Left lung (tissue), 10 donors: ENCODE measurements around the gene PSMA7. TPM values are rescaled to one million over a fixed set of nuclear protein-coding genes. Genes with fewer than 3 reads are reported as not detected.

Experiments used
- ATAC-seq: fragments of 200-7000 bp; cut with Tn5 transposase; one replicate; pipeline ENCODE4 v1.9.1; 2020; ENCODE audit warnings: moderate library complexity
- DNase-seq, 4 donors: peaks; one replicate each; pipeline ENCODE4 v3.0.0-alpha.2; 2013 to 2020
- H3K27ac ChIP-seq, 2 donors: fragments of 200-600 bp; sonication (generic) in 1 of 2; one replicate each; pipeline versions ENCODE4 v1.5.0 to v1.8.0; 2020 to 2021
- H3K27me3 ChIP-seq, 2 donors: fragments of 200-600 bp; sonication (generic) in 1 of 2; one replicate each; pipeline versions ENCODE4 v1.5.0 to v1.8.0; 2020 to 2021
- H3K36me3 ChIP-seq, 2 donors: fragments of 200-600 bp; sonication (generic) in 1 of 2; one replicate each; pipeline versions ENCODE4 v1.5.0 to v1.8.0; 2020 to 2021
- H3K4me1 ChIP-seq, 2 donors: fragments of 200-600 bp; one replicate each; pipeline ENCODE4 v1.8.0; 2021
- H3K4me3 ChIP-seq, 2 donors: fragments of 200-600 bp; sonication (generic) in 1 of 2; one replicate each; pipeline versions ENCODE4 v1.5.0 to v1.8.0; 2020 to 2021; ENCODE audit warnings: mild to moderate bottlenecking in 1 of 2
- H3K9me3 ChIP-seq, 2 donors: fragments of 200-600 bp; sonication (generic) in 1 of 2; one replicate each; pipeline versions ENCODE4 v1.5.0 to v1.8.0; 2020 to 2021
- intact Hi-C, 2 donors: fragments of 100-400 bp; cut with DNase I; formaldehyde crosslinking; loops; one replicate each; pipeline versions ENCODE4 v1.11.2 to v1.14.2; 2022
- polyA plus RNA-seq, 6 donors: library from polyadenylated mRNA; unstranded; fragments of 120-200 nt; gene quantifications; one replicate each; pipeline ENCODE4 v1.2.1, GENCODE V29; 2013; ENCODE audit not compliant: insufficient read length in 6 of 6
- total RNA-seq, 2 donors: library from RNA; stranded (reverse); fragmentation: NEBNext Ultra II Directional; extraction: Animal tissue kit (Norgen Biotek cat#: 25700); gene quantifications; one replicate each; pipeline ENCODE4 v1.2.1, GENCODE V29; 2021
- TF ChIP-seq, protein P1 (sequence below), 2 donors: fragments of 200-600 bp; sonication (generic) in 1 of 2; IDR thresholded peaks; one replicate each; pipeline versions ENCODE4 v1.5.0 to v1.8.0; 2021; ENCODE audit warnings: antibody characterized with exemption in 2 of 2
- donor health status: DM: no; HTN: yes; CAD: no.
- donor health status: DM: no; HTN: no; CAD: no.

Gene PSMA7
- total and polyA plus RNA-seq, 8 donors: 150 to 296 (median 173) TPM

GRCh38 chr20:62096421-62097380 lies 46.5 kb downstream of the PSMA7 start:
- H3K27ac ChIP-seq: no peak overlapping the region
- no peak for ATAC-seq
- no peaks in the 10 kb centered on the region for H3K36me3 ChIP-seq
- no peaks in the 10 kb centered on the region for H3K4me1 ChIP-seq
- intact Hi-C loops: no loop called here
- H3K27me3 ChIP-seq: peaks cover 0 to 7% of the 10 kb centered on the region in 2 donors
- H3K9me3 ChIP-seq: peaks cover 0 to 22% of the 10 kb centered on the region in 2 donors
- TF ChIP-seq, protein P1, sequence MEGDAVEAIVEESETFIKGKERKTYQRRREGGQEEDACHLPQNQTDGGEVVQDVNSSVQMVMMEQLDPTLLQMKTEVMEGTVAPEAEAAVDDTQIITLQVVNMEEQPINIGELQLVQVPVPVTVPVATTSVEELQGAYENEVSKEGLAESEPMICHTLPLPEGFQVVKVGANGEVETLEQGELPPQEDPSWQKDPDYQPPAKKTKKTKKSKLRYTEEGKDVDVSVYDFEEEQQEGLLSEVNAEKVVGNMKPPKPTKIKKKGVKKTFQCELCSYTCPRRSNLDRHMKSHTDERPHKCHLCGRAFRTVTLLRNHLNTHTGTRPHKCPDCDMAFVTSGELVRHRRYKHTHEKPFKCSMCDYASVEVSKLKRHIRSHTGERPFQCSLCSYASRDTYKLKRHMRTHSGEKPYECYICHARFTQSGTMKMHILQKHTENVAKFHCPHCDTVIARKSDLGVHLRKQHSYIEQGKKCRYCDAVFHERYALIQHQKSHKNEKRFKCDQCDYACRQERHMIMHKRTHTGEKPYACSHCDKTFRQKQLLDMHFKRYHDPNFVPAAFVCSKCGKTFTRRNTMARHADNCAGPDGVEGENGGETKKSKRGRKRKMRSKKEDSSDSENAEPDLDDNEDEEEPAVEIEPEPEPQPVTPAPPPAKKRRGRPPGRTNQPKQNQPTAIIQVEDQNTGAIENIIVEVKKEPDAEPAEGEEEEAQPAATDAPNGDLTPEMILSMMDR (IDR thresholded peaks at IDR 0.05): no peak
- H3K4me3 ChIP-seq: no peak overlapping the region
- DNase-seq: no peak

GRCh38 chr20:62089393-62089792 lies 53.8 kb downstream of the PSMA7 start:
- H3K27me3 ChIP-seq: peaks cover 0 to 30% of the 10 kb centered on the region in 2 donors
- no peak for ATAC-seq
- DNase-seq: no peak
- H3K4me3 ChIP-seq: no peak overlapping the region
- TF ChIP-seq, protein P1 (IDR thresholded peaks at IDR 0.05): no peak
- intact Hi-C loops: no loop called here
- H3K27ac ChIP-seq: no peak overlapping the region
- no peaks in the 10 kb centered on the region for H3K36me3 ChIP-seq
- H3K4me1 ChIP-seq: no peaks in the 10 kb centered on the region
- peaks cover 0 to 2% of the 10 kb centered on the region in 2 donors for H3K9me3 ChIP-seq

DNA sequence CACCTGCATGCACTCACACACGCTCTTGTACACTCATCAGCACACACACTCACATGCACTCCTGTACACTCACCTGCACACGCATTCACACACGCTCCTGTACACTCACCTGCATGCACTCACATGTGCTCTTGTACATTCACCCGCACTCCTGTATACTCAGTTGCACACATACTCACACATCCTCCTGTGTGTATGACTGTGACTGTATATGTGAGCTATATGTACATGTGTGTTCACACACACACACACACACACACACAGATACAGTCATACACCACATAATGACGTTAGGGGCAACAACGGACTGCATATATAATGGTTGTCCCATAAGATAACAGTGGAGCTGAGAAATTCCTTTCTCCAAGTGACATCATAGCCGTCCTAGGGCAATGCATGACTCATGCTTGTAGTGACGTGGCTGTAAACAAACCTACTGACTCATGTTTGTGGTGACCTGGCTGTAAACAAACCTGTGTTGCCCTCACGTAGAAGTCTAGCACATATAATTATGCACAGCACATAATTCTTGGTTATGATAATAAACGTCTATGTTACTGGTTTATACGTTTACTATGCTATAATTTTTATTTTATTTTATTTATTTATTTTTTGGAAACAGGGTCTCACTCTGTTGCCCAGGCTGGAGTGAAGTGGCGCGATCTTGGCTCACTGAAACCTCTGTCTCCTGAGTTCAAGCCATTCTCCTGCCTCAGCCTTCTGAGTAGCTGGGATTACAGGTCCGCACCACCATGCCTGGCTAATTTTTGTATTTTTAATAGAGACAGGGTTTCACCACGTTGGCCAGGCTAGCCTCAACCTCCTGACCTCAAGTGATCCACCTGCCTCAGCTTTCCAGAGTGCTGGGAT lies 54.7 kb downstream of the PSMA7 start:
- peaks cover 0 to 32% of the 10 kb centered on the region in 2 donors for H3K27me3 ChIP-seq
- DNase-seq (no peak), ATAC-seq (peak; percentile 21)
- H3K27ac ChIP-seq: no peak overlapping the region
- peaks cover 0 to 2% of the 10 kb centered on the region in 2 donors for H3K9me3 ChIP-seq
- no peak overlapping the region for H3K4me3 ChIP-seq
- H3K36me3 ChIP-seq: no peaks in the 10 kb centered on the region
- H3K4me1 ChIP-seq: no peaks in the 10 kb centered on the region
- intact Hi-C loops: no loop called here
- TF ChIP-seq, protein P1 (IDR thresholded peaks at IDR 0.05): no peak

DNA sequence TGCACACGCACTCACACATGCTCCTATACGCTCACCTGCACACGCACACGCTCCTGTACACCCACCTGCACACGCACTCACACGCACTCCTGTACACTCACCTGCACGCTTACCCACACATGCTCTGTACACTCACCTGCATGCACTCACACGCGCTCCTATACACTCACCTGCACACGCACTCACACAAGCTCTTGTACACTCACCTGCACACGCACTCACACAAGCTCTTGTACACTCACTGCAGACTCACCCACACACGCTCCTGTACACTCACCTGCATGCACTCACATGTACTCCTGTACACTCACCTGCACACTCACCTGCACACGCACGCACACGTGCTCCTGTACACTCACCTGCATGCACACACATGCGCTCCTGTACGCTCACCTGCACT lies 55.6 kb downstream of the PSMA7 start:
- Histone ChIP-seq H3K27me3 (peaks cover 0 to 33% of the 10 kb centered on the region in 2 donors), H3K36me3 (no peaks in the 10 kb centered on the region), H3K4me3 (no peak overlapping the region), H3K27ac (no peak overlapping the region), H3K9me3 (peaks cover 0 to under 1% of the 10 kb centered on the region in 2 donors), H3K4me1 (no peaks in the 10 kb centered on the region)
- ATAC-seq (no peak), DNase-seq (no peak)
- TF ChIP-seq, protein P1 (IDR thresholded peaks at IDR 0.05): no peak
- intact Hi-C loops: no loop called here
